ENCODE results near the gene SFSWAP.

DNA sequence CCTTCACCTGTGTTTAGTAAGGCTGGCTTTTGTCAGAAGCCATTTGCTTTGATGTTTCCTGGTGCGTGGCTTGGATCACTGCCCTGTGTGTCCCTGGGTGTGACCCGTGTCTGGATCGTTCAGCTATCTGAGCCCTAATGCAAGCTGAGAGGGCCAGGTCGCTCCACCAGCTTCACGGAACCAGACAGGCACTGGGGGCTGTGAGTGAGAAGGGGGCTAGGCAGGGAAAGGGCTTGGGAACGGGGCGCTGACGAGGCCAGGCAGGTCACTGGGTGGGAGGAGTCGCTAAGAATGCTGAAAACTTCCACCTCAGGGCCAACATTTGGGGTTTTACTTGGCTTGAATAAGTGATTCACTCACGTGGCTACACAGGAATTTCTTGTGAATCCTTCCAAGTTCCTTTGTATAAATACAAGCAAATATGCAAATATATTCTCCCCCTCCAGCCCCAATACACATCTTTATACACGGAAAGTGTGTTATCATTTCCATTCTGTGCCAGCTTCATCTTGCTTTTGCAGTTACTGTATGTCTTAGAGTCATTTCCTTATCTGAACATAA, 93.2 kb downstream of the SFSWAP start:
- TF ChIP-seq, protein P1, sequence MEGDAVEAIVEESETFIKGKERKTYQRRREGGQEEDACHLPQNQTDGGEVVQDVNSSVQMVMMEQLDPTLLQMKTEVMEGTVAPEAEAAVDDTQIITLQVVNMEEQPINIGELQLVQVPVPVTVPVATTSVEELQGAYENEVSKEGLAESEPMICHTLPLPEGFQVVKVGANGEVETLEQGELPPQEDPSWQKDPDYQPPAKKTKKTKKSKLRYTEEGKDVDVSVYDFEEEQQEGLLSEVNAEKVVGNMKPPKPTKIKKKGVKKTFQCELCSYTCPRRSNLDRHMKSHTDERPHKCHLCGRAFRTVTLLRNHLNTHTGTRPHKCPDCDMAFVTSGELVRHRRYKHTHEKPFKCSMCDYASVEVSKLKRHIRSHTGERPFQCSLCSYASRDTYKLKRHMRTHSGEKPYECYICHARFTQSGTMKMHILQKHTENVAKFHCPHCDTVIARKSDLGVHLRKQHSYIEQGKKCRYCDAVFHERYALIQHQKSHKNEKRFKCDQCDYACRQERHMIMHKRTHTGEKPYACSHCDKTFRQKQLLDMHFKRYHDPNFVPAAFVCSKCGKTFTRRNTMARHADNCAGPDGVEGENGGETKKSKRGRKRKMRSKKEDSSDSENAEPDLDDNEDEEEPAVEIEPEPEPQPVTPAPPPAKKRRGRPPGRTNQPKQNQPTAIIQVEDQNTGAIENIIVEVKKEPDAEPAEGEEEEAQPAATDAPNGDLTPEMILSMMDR (IDR thresholded peaks at IDR 0.05): no peak
- no peak for TF ChIP-seq POLR2A (IDR thresholded peaks at IDR 0.05)

Data from adrenal gland (tissue), 5 donors.